HAP-1 (cell line): ENCODE results near the gene OR1I1.

ENCODE experiments used
- DNase-seq, 2 experiments: peaks; one replicate each; pipeline ENCODE4 v3.0.0-alpha.2; 2016 to 2020; ENCODE audit warnings: low spot score in 2 of 2
- H3K27me3 ChIP-seq: fragments of 250-450 bp; sonication (Bioruptor Pico); 2 replicates; pipeline ENCODE4 v1.5.1; 2020; ENCODE audit warnings: low read depth, mild to moderate bottlenecking, moderate library complexity
- H3K36me3 ChIP-seq: fragments of 250-450 bp; sonication (Bioruptor Pico); replicated peaks from 2 replicates; pipeline ENCODE4 v1.5.1; 2020; ENCODE audit warnings: mild to moderate bottlenecking
- H3K4me1 ChIP-seq: fragments of 250-450 bp; sonication (Bioruptor Pico); 2 replicates; pipeline ENCODE4 v1.5.1; 2020; ENCODE audit warnings: mild to moderate bottlenecking
- H3K4me3 ChIP-seq: fragments of 250-450 bp; sonication (Bioruptor Pico); 2 replicates; pipeline ENCODE4 v1.5.1; 2020; ENCODE audit warnings: mild to moderate bottlenecking, moderate library complexity
- H3K9me3 ChIP-seq: fragments of 250-450 bp; sonication (Bioruptor Pico); 2 replicates; pipeline ENCODE4 v1.5.1; 2020; ENCODE audit warnings: mild to moderate bottlenecking, moderate library complexity
- in situ Hi-C: fragments of 300-500 bp; cut with MboI; formaldehyde crosslinking; loops from 3 replicates; pipeline ENCODE4 v1.14.3; 2020; ENCODE audit warnings: low sequenced_read_pairs, inconsistent platforms, mixed read lengths

OR1I1 gene

GRCh38 chr19:15128162-15128770 is 46.3 kb downstream of the OR1I1 start:
- H3K4me1 ChIP-seq, result peaks cover 13% of the 10 kb centered on the region
- H3K4me3 ChIP-seq, result no peak overlapping the region
- H3K9me3 ChIP-seq, result no peaks in the 10 kb centered on the region
- in situ Hi-C loops, result no loop called here
- no peaks in the 10 kb centered on the region for H3K27me3 ChIP-seq
- H3K36me3 ChIP-seq, result no peaks in the 10 kb centered on the region
- no peak for DNase-seq

GRCh38 chr19:15129856-15130585 is 48.0 kb downstream of the OR1I1 start:
- no peaks in the 10 kb centered on the region for H3K27me3 ChIP-seq
- in situ Hi-C loops, result no loop called here
- no peaks in the 10 kb centered on the region for H3K36me3 ChIP-seq
- H3K4me3 ChIP-seq, result no peak overlapping the region
- no peaks in the 10 kb centered on the region for H3K9me3 ChIP-seq
- no peak for DNase-seq
- H3K4me1 ChIP-seq, result peaks cover 7% of the 10 kb centered on the region

GRCh38 chr19:15136234-15136954 is 54.4 kb downstream of the OR1I1 start:
- peaks cover 2% of the 10 kb centered on the region; the same call in 1 of the 2 replicates for H3K9me3 ChIP-seq
- H3K36me3 ChIP-seq, result no peaks in the 10 kb centered on the region
- in situ Hi-C loops, result no loop called here
- no peak overlapping the region for H3K4me3 ChIP-seq
- no peaks in the 10 kb centered on the region for H3K27me3 ChIP-seq
- DNase-seq, result no peak
- no peaks in the 10 kb centered on the region for H3K4me1 ChIP-seq

- Histone ChIP-seq H3K36me3 (no peaks in the 10 kb centered on the region), H3K9me3 (peaks cover 2% of the 10 kb centered on the region; the same call in 1 of the 2 replicates), H3K4me1 (no peaks in the 10 kb centered on the region), H3K4me3 (no peak overlapping the region), H3K27me3 (no peaks in the 10 kb centered on the region)
- no peak for DNase-seq
- in situ Hi-C loops, result no loop called here
Measured at GRCh38 chr19:15137777-15138176, 55.8 kb downstream of the OR1I1 start.

- Histone ChIP-seq H3K4me3 (no peak overlapping the region), H3K27me3 (no peaks in the 10 kb centered on the region), H3K4me1 (no peaks in the 10 kb centered on the region), H3K36me3 (no peaks in the 10 kb centered on the region), H3K9me3 (peaks cover 2% of the 10 kb centered on the region; the same call in 1 of the 2 replicates)
- in situ Hi-C loops, result no loop called here
- no peak for DNase-seq
Measured at GRCh38 chr19:15138427-15138826, 56.4 kb downstream of the OR1I1 start.

GRCh38 chr19:15141143-15141542 is 59.1 kb downstream of the OR1I1 start:
- Histone ChIP-seq H3K4me1 (no peaks in the 10 kb centered on the region), H3K27me3 (no peaks in the 10 kb centered on the region), H3K36me3 (no peaks in the 10 kb centered on the region), H3K4me3 (no peak overlapping the region), H3K9me3 (peaks cover 2% of the 10 kb centered on the region; the same call in 1 of the 2 replicates)
- DNase-seq, result no peak
- in situ Hi-C loops, result no loop called here

- H3K9me3 ChIP-seq, result peaks cover 2% of the 10 kb centered on the region; the same call in 1 of the 2 replicates
- H3K4me3 ChIP-seq, result no peak overlapping the region
- H3K4me1 ChIP-seq, result no peaks in the 10 kb centered on the region
- no peaks in the 10 kb centered on the region for H3K36me3 ChIP-seq
- H3K27me3 ChIP-seq, result no peaks in the 10 kb centered on the region
- DNase-seq, result no peak
- in situ Hi-C loops, result no loop called here
Measured at GRCh38 chr19:15142313-15142712, 60.3 kb downstream of the OR1I1 start.
